Measurements from ENCODE around the gene RPS15. TPM values are rescaled to one million over a fixed set of nuclear protein-coding genes. Genes with fewer than 3 reads are reported as not detected.

Gene RPS15
- total RNA-seq, 4 donors from 2014 or later = 1,297 to 2,978 (median 2,171) TPM

DNA sequence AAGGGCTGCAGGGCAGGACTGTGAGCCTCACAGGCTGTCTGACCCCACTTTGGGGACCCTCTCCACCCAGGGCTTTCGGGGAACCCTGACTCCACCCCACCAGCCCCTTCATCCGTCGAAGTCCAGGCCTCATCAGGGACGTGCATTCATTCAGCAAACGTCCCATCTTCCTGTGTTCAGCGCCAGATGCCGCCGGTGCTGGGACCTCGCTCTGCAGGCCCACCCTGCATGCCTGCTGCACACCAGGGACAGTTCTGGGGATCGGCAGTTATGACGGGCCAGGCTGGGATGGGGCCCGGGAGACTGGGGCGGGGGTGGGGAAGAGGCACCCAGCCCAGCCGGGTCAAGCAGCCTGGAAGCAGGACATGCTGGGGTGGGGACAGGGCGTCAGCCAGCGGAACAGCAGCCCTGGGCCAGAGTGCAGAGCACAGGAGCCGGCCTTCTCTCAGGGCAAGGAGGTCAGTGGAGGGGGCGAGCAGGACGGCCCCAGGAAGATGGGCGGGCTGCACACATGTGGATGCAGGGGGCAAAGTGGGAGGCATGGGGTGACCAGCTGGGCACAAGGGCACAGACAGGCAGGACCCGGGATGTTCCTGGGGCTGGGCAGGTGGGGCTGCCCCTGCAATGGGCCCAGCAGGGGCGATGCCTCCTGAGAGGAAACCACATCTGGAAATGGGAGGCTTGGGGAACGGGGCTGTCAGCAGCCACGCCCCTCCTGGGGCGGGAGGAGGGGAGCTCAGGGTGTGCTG is 42.0 kb upstream of the RPS15 start:
- Histone ChIP-seq H3K4me3 (no peak overlapping the region), H3K4me1 (peaks cover 32 to 46% (median 40%) of the 10 kb centered on the region in 4 donors), H3K27ac (replicated peaks in 1 of 4) (no peak overlapping the region), H3K27me3 (no peaks in the 10 kb centered on the region), H3K9me3 (no peaks in the 10 kb centered on the region), H3K36me3 (peaks cover 23 to 45% (median 41%) of the 10 kb centered on the region in 4 donors)
- WGBS = 39% methylated on average over 7 of the region's 25 CpGs
- intact Hi-C loops (cut with DNase I) = no loop called here
- TF ChIP-seq POLR2AphosphoS5 (IDR thresholded peaks at IDR 0.05) = no peak
- TF ChIP-seq, protein P1, sequence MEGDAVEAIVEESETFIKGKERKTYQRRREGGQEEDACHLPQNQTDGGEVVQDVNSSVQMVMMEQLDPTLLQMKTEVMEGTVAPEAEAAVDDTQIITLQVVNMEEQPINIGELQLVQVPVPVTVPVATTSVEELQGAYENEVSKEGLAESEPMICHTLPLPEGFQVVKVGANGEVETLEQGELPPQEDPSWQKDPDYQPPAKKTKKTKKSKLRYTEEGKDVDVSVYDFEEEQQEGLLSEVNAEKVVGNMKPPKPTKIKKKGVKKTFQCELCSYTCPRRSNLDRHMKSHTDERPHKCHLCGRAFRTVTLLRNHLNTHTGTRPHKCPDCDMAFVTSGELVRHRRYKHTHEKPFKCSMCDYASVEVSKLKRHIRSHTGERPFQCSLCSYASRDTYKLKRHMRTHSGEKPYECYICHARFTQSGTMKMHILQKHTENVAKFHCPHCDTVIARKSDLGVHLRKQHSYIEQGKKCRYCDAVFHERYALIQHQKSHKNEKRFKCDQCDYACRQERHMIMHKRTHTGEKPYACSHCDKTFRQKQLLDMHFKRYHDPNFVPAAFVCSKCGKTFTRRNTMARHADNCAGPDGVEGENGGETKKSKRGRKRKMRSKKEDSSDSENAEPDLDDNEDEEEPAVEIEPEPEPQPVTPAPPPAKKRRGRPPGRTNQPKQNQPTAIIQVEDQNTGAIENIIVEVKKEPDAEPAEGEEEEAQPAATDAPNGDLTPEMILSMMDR (IDR thresholded peaks at IDR 0.05) = no peak
- DNase-seq (ENCODE audit: extremely low spot score) = no peak

DNA sequence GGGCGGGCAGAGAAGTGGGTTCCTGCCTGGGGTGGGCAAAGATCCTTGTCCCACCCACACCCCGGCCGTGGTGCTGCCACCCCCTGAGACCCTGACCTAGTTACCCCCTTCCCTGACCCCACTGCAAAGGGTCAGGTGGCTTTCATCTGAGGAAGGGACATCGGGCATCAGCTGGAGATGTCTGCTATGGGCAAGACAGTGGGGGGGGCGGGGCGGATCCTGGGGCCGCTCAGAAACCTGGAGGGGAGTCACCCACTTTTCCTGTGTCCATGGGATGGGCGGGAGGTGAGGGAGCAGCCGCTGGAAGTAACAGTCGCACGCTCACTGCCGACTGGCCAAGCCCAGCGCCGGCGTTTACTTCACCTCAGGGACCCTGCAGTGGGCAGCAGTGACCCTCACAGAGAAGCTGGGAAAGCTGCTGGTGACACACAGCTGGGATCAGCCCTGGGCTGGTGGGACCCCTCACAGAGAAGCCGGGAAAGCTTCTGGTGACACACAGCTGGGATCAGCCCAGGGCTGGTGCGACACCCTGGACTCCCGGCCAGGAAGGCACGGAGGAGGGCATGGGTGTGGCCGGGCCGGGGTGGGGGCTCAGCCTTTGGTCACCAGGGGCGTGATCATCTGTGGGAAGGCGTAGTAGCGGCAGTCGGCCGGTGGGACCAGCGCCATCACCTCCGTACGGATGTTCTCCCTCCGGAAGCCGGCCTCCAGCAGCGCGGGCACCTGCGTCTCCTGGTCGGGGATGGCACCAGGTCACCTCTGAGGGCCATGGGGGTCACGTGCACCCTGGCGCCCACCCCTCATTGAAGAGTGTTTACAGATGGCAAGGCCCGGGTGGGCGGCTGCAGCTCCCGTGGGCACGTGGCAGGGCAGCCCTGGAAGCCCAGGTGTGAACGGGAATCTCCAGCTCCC is 41.2 kb upstream of the RPS15 start:
- Histone ChIP-seq H3K27me3 (no peaks in the 10 kb centered on the region), H3K27ac (replicated peaks in 1 of 4) (no peak overlapping the region), H3K36me3 (peaks cover 15 to 37% (median 33%) of the 10 kb centered on the region in 4 donors), H3K4me3 (no peak overlapping the region), H3K4me1 (peaks cover 32 to 54% (median 48%) of the 10 kb centered on the region in 4 donors), H3K9me3 (no peaks in the 10 kb centered on the region)
- intact Hi-C loops (cut with DNase I) = no loop called here
- TF ChIP-seq POLR2A (IDR thresholded peaks at IDR 0.05; ENCODE audit: low read depth) (no peak), POLR2AphosphoS5 (IDR thresholded peaks at IDR 0.05) (no peak), EP300 (IDR thresholded peaks at IDR 0.05) (no peak)
- TF ChIP-seq, protein P1 (IDR thresholded peaks at IDR 0.05) = no peak
- no peak for DNase-seq (ENCODE audit: extremely low spot score)
- WGBS = 87% methylated on average over 21 of the region's 42 CpGs

DNA sequence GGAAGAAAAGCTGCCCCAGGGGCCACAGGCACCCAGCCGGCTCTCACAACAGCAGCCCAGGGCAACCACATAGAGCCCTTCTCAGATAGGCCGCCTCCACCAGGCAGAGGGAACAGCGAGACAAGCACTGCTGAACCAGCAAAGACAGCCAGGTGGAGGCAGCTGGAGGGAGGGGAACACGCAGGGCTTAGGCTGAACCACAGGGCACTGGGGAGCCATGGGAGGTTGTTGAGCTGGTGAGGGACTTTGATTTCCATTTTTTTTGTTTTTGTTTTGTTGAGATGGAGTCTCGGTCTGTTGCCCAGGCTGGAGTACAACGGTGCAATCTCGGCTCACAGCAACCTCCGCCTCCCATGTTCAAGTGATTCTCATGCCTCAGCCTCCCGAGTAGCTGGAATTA is 40.4 kb upstream of the RPS15 start:
- no peak for TF ChIP-seq POLR2A (IDR thresholded peaks at IDR 0.05; ENCODE audit: low read depth)
- TF ChIP-seq, protein P1 (IDR thresholded peaks at IDR 0.05) = no peak
- no peak for TF ChIP-seq POLR2AphosphoS5 (IDR thresholded peaks at IDR 0.05)
- TF ChIP-seq EP300 (IDR thresholded peaks at IDR 0.05) = no peak
- Histone ChIP-seq H3K4me3 (no peak overlapping the region), H3K27ac (replicated peaks in 1 of 4) (no peak overlapping the region), H3K4me1 (peaks cover 32 to 63% (median 56%) of the 10 kb centered on the region in 4 donors), H3K9me3 (no peaks in the 10 kb centered on the region), H3K36me3 (peaks cover 7 to 29% (median 25%) of the 10 kb centered on the region in 4 donors), H3K27me3 (peaks cover 0 to 5% (median 0%) of the 10 kb centered on the region in 4 donors)
- WGBS = 94% methylated on average over 9 of the region's 9 CpGs
- intact Hi-C loops (cut with DNase I) = no loop called here
- no peak for DNase-seq (ENCODE audit: extremely low spot score)

DNA sequence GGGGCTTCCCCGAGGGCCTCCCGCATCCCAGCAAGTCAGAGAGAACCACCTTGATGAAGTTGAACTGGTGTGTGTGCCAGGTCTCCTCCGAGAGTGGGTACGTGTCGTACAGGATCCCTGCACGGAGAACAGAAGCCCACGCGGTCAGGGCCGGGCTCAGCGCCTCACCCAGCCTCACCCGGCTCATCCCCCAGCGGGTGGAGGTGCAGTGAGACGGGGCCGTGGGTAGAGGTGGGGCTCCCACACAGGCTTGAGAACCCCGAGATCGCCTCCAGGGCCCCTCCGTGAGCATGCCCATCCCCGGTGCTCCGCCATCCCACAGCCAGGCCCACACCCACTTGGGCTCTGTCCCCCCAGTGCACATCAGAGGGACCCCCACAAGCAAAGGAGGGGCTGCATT is 39.1 kb upstream of the RPS15 start:
- Histone ChIP-seq H3K4me1 (peaks cover 32 to 64% (median 60%) of the 10 kb centered on the region in 4 donors), H3K27ac (replicated peaks in 1 of 4) (no peak overlapping the region), H3K9me3 (no peaks in the 10 kb centered on the region), H3K4me3 (no peak overlapping the region), H3K27me3 (peaks cover 0 to 5% (median 0%) of the 10 kb centered on the region in 4 donors), H3K36me3 (peaks cover 0 to 16% (median 13%) of the 10 kb centered on the region in 4 donors)
- intact Hi-C loops (cut with DNase I) = no loop called here
- DNase-seq (ENCODE audit: extremely low spot score) = no peak
- TF ChIP-seq, protein P1 (IDR thresholded peaks at IDR 0.05) = no peak
- TF ChIP-seq EP300 (IDR thresholded peaks at IDR 0.05) (no peak), POLR2A (IDR thresholded peaks at IDR 0.05; ENCODE audit: low read depth) (no peak)
- WGBS = 95% methylated on average over 14 of the region's 19 CpGs

Measured in esophagus muscularis mucosa (tissue), 4 donors.